HTR-8/SVneo (cell line): ENCODE measurements around the gene GM2A.

Experiments
- DNase-seq: peaks from one replicate; pipeline ENCODE4 v3.0.0; 2011; ENCODE audit warnings: low spot score, mixed read lengths; ENCODE audit not compliant: insufficient read length
- FAIRE-seq: peaks from 2 replicates; lab custom pipeline; 2011; peaks lifted over from hg19 to GRCh38; lab: Jason Lieb, UNC

The GM2A gene

GRCh38 chr5:151252762-151253604 lies at the start of gene GM2A:
Gene GM2A (plus strand): TSS chr5:151253185. CDS start chr5:151253217, 32 bp downstream.
- FAIRE-seq (peak; percentile 92), DNase-seq (peak; percentile 98)

- no peak for FAIRE-seq
- no peak for DNase-seq
These were observed 48.9 kb upstream of the GM2A start for GRCh38 chr5:151204051-151204450.

- no peak for DNase-seq
These were observed 47.6 kb upstream of the GM2A start for GRCh38 chr5:151205411-151205810.

GRCh38 chr5:151208481-151208914 lies 44.5 kb upstream of the GM2A start:
- FAIRE-seq (no peak), DNase-seq (no peak)

More at GRCh38 chr5:151205411-151205810, 47.6 kb upstream of the GM2A start:
- FAIRE-seq, result no peak

- FAIRE-seq (no peak), DNase-seq (no peak)
These were observed 40.6 kb upstream of the GM2A start for GRCh38 chr5:151212406-151212798.

GRCh38 chr5:151213803-151214613 lies 39.0 kb upstream of the GM2A start:
- DNase-seq (peak; percentile 41), FAIRE-seq (no peak)

GRCh38 chr5:151214614-151215545 lies 38.1 kb upstream of the GM2A start:
- FAIRE-seq, result no peak

GRCh38 chr5:151215546-151215880 lies 37.5 kb upstream of the GM2A start:
- no peak for FAIRE-seq
- DNase-seq, result no peak

More at GRCh38 chr5:151214614-151215545, 38.1 kb upstream of the GM2A start:
- DNase-seq, result no peak

GRCh38 chr5:151216781-151217180 lies 36.2 kb upstream of the GM2A start:
- FAIRE-seq, result no peak
- DNase-seq, result no peak

- DNase-seq, result no peak
- FAIRE-seq, result no peak
These were observed 34.8 kb upstream of the GM2A start for GRCh38 chr5:151218177-151218576.

GRCh38 chr5:151219138-151219537 lies 33.8 kb upstream of the GM2A start:
- no peak for DNase-seq
- no peak for FAIRE-seq

- DNase-seq, result no peak
- no peak for FAIRE-seq
These were observed 33.2 kb upstream of the GM2A start for GRCh38 chr5:151219789-151220188.

- peak; percentile 31 for DNase-seq
- FAIRE-seq, result no peak
These were observed 31.4 kb upstream of the GM2A start for GRCh38 chr5:151221574-151221973.

- DNase-seq (no peak), FAIRE-seq (no peak)
These were observed 30.8 kb upstream of the GM2A start for GRCh38 chr5:151222054-151222789.

- FAIRE-seq (no peak), DNase-seq (no peak)
These were observed 30.1 kb upstream of the GM2A start for GRCh38 chr5:151222790-151223446.

GRCh38 chr5:151223447-151224264 lies 29.3 kb upstream of the GM2A start, which contains the start of gene CCDC69:
Gene CCDC69 (minus strand): TSS chr5:151224092. CDS start chr5:151223970, 122 bp downstream.
- DNase-seq (peak; percentile 79), FAIRE-seq (no peak)

GRCh38 chr5:151224372-151224771 lies 28.6 kb upstream of the GM2A start:
- FAIRE-seq, result no peak
- no peak for DNase-seq

GRCh38 chr5:151225071-151225470 lies 27.9 kb upstream of the GM2A start:
- DNase-seq (no peak), FAIRE-seq (no peak)
